Loucy (cell line): ENCODE data around the gene CCDC107.

Experiments used
- H2AFZ ChIP-seq: fragments of 200-600 bp; sonication (generic); 2 replicates; pipeline ENCODE4 v1.6.0; 2016; ENCODE audit warnings: antibody characterized with exemption, mild to moderate bottlenecking, low read length, moderate library complexity
- H3F3A ChIP-seq: fragments of 200-600 bp; 2 replicates; pipeline ENCODE4 v1.6.0; 2016; ENCODE audit warnings: antibody characterized with exemption, low read depth, mild to moderate bottlenecking
- H3K27me3 ChIP-seq: fragments of 200-600 bp; sonication (generic); 2 replicates; pipeline ENCODE4 v1.6.1; 2014; ENCODE audit warnings: low read length, mild to moderate bottlenecking; ENCODE audit not compliant: insufficient read depth, poor library complexity, severe bottlenecking
- H3K36me3 ChIP-seq: fragments of 200-600 bp; sonication (generic); 2 replicates; pipeline ENCODE4 v1.6.1; 2016; ENCODE audit warnings: low read length; ENCODE audit not compliant: insufficient read depth
- H3K4me1 ChIP-seq: fragments of 200-600 bp; sonication (generic); 2 replicates; pipeline ENCODE4 v1.5.1; 2014; ENCODE audit warnings: low read length, mild to moderate bottlenecking; ENCODE audit not compliant: insufficient read depth, poor library complexity, severe bottlenecking
- H3K4me2 ChIP-seq: fragments of 200-600 bp; sonication (generic); 2 replicates; pipeline ENCODE4 v1.6.0; 2014; ENCODE audit warnings: antibody characterized with exemption, low read length, low read depth, mild to moderate bottlenecking; ENCODE audit not compliant: poor library complexity, severe bottlenecking
- H3K4me3 ChIP-seq: fragments of 200-600 bp; sonication (generic); 2 replicates; pipeline ENCODE4 v1.5.1; 2014; ENCODE audit warnings: low read length, mild to moderate bottlenecking, mixed read lengths; ENCODE audit not compliant: poor library complexity, severe bottlenecking
- H3K79me2 ChIP-seq: fragments of 200-600 bp; sonication (generic); 2 replicates; pipeline ENCODE4 v1.6.1; 2014; ENCODE audit warnings: low read length; ENCODE audit not compliant: insufficient read depth
- H3K9ac ChIP-seq: fragments of 200-600 bp; sonication (generic); 2 replicates; pipeline ENCODE4 v1.6.0; 2014; ENCODE audit warnings: mild to moderate bottlenecking, low read depth, low read length, moderate library complexity; ENCODE audit not compliant: poor library complexity, severe bottlenecking
- H3K9me2 ChIP-seq: fragments of 200-600 bp; sonication (generic); replicated peaks from 2 replicates; pipeline ENCODE4 v1.6.1; 2016; ENCODE audit warnings: low read depth, low read length, mixed read lengths
- H3K9me3 ChIP-seq: fragments of 200-600 bp; sonication (generic); 2 replicates; pipeline ENCODE4 v1.6.1; 2014; ENCODE audit warnings: mild to moderate bottlenecking, antibody characterized with exemption, low read length, low read depth; ENCODE audit not compliant: insufficient read depth
- H4K20me1 ChIP-seq: fragments of 200-600 bp; sonication (generic); 2 replicates; pipeline ENCODE4 v1.6.0; 2014; ENCODE audit warnings: antibody characterized with exemption, low read length, mild to moderate bottlenecking; ENCODE audit not compliant: insufficient read depth, poor library complexity, severe bottlenecking
- EZH2phosphoT487 ChIP-seq: fragments of 200-600 bp; IDR thresholded peaks from 2 replicates; pipeline ENCODE4 v1.6.1; 2018; ENCODE audit warnings: antibody characterized with exemption, mild to moderate bottlenecking, moderate library complexity, borderline replicate concordance
- TF ChIP-seq, protein P1 (sequence below): fragments of 200-600 bp; sonication (generic); conservative IDR thresholded peaks from 2 replicates; pipeline ENCODE4 v1.5.1; 2014; ENCODE audit warnings: mild to moderate bottlenecking, antibody characterized with exemption, low read length

Gene CCDC107

GRCh38 chr9:35627575-35627974, 30.5 kb upstream of the CCDC107 start:
- Histone ChIP-seq H3K4me1 (peaks cover 5% of the 10 kb centered on the region), H3K79me2 (no peaks in the 10 kb centered on the region), H2AFZ (no peak overlapping the region), H3K9me2 (no peaks in the 10 kb centered on the region), H3F3A (no peaks in the 10 kb centered on the region), H3K4me3 (no peak overlapping the region), H3K27me3 (no peaks in the 10 kb centered on the region), H3K4me2 (no peak overlapping the region), H3K9me3 (no peaks in the 10 kb centered on the region), H4K20me1 (no peaks in the 10 kb centered on the region), H3K9ac (no peak overlapping the region), H3K36me3 (no peaks in the 10 kb centered on the region)
- TF ChIP-seq EZH2phosphoT487, result no peak
- TF ChIP-seq, protein P1, sequence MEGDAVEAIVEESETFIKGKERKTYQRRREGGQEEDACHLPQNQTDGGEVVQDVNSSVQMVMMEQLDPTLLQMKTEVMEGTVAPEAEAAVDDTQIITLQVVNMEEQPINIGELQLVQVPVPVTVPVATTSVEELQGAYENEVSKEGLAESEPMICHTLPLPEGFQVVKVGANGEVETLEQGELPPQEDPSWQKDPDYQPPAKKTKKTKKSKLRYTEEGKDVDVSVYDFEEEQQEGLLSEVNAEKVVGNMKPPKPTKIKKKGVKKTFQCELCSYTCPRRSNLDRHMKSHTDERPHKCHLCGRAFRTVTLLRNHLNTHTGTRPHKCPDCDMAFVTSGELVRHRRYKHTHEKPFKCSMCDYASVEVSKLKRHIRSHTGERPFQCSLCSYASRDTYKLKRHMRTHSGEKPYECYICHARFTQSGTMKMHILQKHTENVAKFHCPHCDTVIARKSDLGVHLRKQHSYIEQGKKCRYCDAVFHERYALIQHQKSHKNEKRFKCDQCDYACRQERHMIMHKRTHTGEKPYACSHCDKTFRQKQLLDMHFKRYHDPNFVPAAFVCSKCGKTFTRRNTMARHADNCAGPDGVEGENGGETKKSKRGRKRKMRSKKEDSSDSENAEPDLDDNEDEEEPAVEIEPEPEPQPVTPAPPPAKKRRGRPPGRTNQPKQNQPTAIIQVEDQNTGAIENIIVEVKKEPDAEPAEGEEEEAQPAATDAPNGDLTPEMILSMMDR, result no peak

GRCh38 chr9:35628389-35628991, 29.6 kb upstream of the CCDC107 start:
- Histone ChIP-seq H3K4me1 (peaks cover 5% of the 10 kb centered on the region), H4K20me1 (no peaks in the 10 kb centered on the region), H3F3A (no peaks in the 10 kb centered on the region), H2AFZ (no peak overlapping the region), H3K9me2 (no peaks in the 10 kb centered on the region), H3K27me3 (no peaks in the 10 kb centered on the region), H3K4me3 (no peak overlapping the region), H3K9ac (no peak overlapping the region), H3K79me2 (no peaks in the 10 kb centered on the region), H3K36me3 (no peaks in the 10 kb centered on the region), H3K4me2 (no peak overlapping the region), H3K9me3 (no peaks in the 10 kb centered on the region)
- TF ChIP-seq, protein P1, result no peak
- no peak for TF ChIP-seq EZH2phosphoT487

GRCh38 chr9:35629597-35629996, 28.5 kb upstream of the CCDC107 start:
- Histone ChIP-seq H3K9ac (no peak overlapping the region), H3K4me2 (no peak overlapping the region), H3K4me1 (peaks cover 7% of the 10 kb centered on the region), H3K79me2 (no peaks in the 10 kb centered on the region), H2AFZ (no peak overlapping the region; the same call in 1 of the 2 replicates), H3F3A (no peaks in the 10 kb centered on the region), H3K9me2 (no peaks in the 10 kb centered on the region), H4K20me1 (no peaks in the 10 kb centered on the region), H3K4me3 (no peak overlapping the region), H3K9me3 (no peaks in the 10 kb centered on the region), H3K36me3 (no peaks in the 10 kb centered on the region), H3K27me3 (no peaks in the 10 kb centered on the region)
- TF ChIP-seq, protein P1, result no peak
- TF ChIP-seq EZH2phosphoT487, result no peak
